SK-N-SH (cell line): ENCODE results near the gene SYT3. TPM values are rescaled to one million over a fixed set of nuclear protein-coding genes. Genes with fewer than 3 reads are reported as not detected.

Source experiments
- CTCF ChIA-PET: fragments of 300-600, 350-600 bp; formaldehyde crosslinking; extraction: SDS; loops from one replicate; lab custom pipeline; 2021; lab: Yijun Ruan, JAX
- POLR2A ChIA-PET: fragments of 350-600 bp; sonication (Branson Sonifier 250); formaldehyde crosslinking; extraction: SDS; loops from one replicate; lab custom pipeline; 2020; ENCODE audit warnings: antibody characterized with exemption, inconsistent platforms; lab: Yijun Ruan, JAX
- DNase-seq: peaks from one replicate; pipeline ENCODE4 v3.0.0; 2012
- H2AFZ ChIP-seq: fragments of 200-600 bp; sonication (generic); 2 replicates; pipeline ENCODE4 v1.8.1; 2016; ENCODE audit warnings: antibody characterized with exemption, mild to moderate bottlenecking, low read depth
- H3F3A ChIP-seq: fragments of 200-600 bp; sonication (generic); replicated peaks from 2 replicates; pipeline ENCODE3; 2016; ENCODE audit warnings: antibody characterized with exemption, mild to moderate bottlenecking; ENCODE audit not compliant: insufficient read depth
- H3K27ac ChIP-seq, 2 experiments: fragments of 200-500 bp in 1 of 2; fragments of 200-600 bp in 1 of 2; sonication (Bioruptor generic) in 1 of 2; sonication (generic), shearing (Covaris generic) in 1 of 2; 2 replicates each; pipeline versions ENCODE4 v1.5.1 to v1.6.1; 2014 to 2016; ENCODE audit warnings: low read depth in 2 of 2, inconsistent platforms in 1 of 2, low read length in 1 of 2, mild to moderate bottlenecking in 1 of 2, mixed read lengths in 1 of 2
- H3K27me3 ChIP-seq: fragments of 200-600 bp; sonication (generic), shearing (Covaris generic); 2 replicates; pipeline ENCODE4 v1.6.1; 2016; ENCODE audit warnings: mixed run types; ENCODE audit not compliant: insufficient read depth
- H3K36me3 ChIP-seq, 2 experiments: fragments of 200-500 bp in 1 of 2; fragments of 200-600 bp in 1 of 2; sonication (Bioruptor generic) in 1 of 2; sonication (generic) in 1 of 2; replicated peaks in 1 of 2; 2 replicates each; pipeline versions ENCODE3 to v1.5.1; 2014 to 2016; ENCODE audit warnings: low read length in 1 of 2, mild to moderate bottlenecking in 1 of 2; ENCODE audit not compliant: insufficient read depth in 2 of 2, control insufficient read depth in 1 of 2
- H3K4me1 ChIP-seq, 2 experiments: fragments of 200-500 bp in 1 of 2; fragments of 200-600 bp in 1 of 2; sonication (Bioruptor generic) in 1 of 2; sonication (generic), shearing (Covaris generic) in 1 of 2; 2 replicates each; pipeline versions ENCODE4 v1.5.1 to v1.6.1; 2014 to 2016; ENCODE audit warnings: low read depth in 1 of 2, low read length in 1 of 2, mixed run types in 1 of 2; ENCODE audit not compliant: insufficient read depth in 2 of 2, control insufficient read depth in 1 of 2
- H3K4me2 ChIP-seq: fragments of 200-600 bp; sonication (generic), shearing (Covaris generic); 2 replicates; pipeline ENCODE4 v1.6.1; 2017; ENCODE audit warnings: mixed run types
- H3K4me3 ChIP-seq, 2 experiments: fragments of 200-500 bp in 1 of 2; fragments of 200-600 bp in 1 of 2; sonication (Bioruptor generic) in 1 of 2; sonication (generic), shearing (Covaris generic) in 1 of 2; 2 replicates each; pipeline versions ENCODE4 v1.5.1 to v1.8.1; 2014 to 2016; ENCODE audit warnings: low read depth in 2 of 2, inconsistent platforms in 1 of 2, low read length in 1 of 2, mild to moderate bottlenecking in 1 of 2, mixed read lengths in 1 of 2, moderate library complexity in 1 of 2
- H3K79me2 ChIP-seq: fragments of 200-600 bp; sonication (generic); 2 replicates; pipeline ENCODE4 v1.8.1; 2017; ENCODE audit warnings: mild to moderate bottlenecking; ENCODE audit not compliant: insufficient read depth
- H3K9ac ChIP-seq: fragments of 200-600 bp; sonication (generic); 2 replicates; pipeline ENCODE4 v1.6.1; 2017; ENCODE audit warnings: mixed run types
- H3K9me2 ChIP-seq: fragments of 200-600 bp; sonication (generic); 2 replicates; pipeline ENCODE4 v1.6.1; 2017; ENCODE audit warnings: mixed run types
- H3K9me3 ChIP-seq: fragments of 200-600 bp; sonication (generic); 2 replicates; pipeline ENCODE4 v1.6.1; 2017; ENCODE audit warnings: mixed run types, mild to moderate bottlenecking, moderate library complexity
- H4K20me1 ChIP-seq: fragments of 200-600 bp; sonication (generic); 2 replicates; pipeline ENCODE4 v1.6.1; 2017; ENCODE audit warnings: mild to moderate bottlenecking, mixed run types; ENCODE audit not compliant: insufficient read depth
- CHD2 ChIP-seq: fragments of 150-350 bp; IDR thresholded peaks from 2 replicates; pipeline ENCODE4 v1.6.1; 2018; ENCODE audit warnings: low read length; ENCODE audit not compliant: partially characterized antibody
- FOSL2 ChIP-seq: IDR thresholded peaks from 2 replicates; pipeline ENCODE4 v1.4.0; 2012; ENCODE audit warnings: low read depth, mild to moderate bottlenecking, moderate library complexity, borderline replicate concordance
- GABPA ChIP-seq: IDR thresholded peaks from 2 replicates; pipeline ENCODE4 v1.4.0; 2012; ENCODE audit warnings: low read depth, mild to moderate bottlenecking
- MEF2A ChIP-seq: IDR thresholded peaks from 2 replicates; pipeline ENCODE4 v1.4.0; 2012; ENCODE audit warnings: low read depth, borderline replicate concordance
- MXI1 ChIP-seq: IDR thresholded peaks from 2 replicates; pipeline ENCODE4 v1.6.1; 2012; ENCODE audit warnings: mild to moderate bottlenecking, low read depth, low read length, improper control_type of control experiment
- NFIC ChIP-seq: IDR thresholded peaks from 2 replicates; pipeline ENCODE4 v1.4.0; 2012; ENCODE audit warnings: borderline replicate concordance
- POLR2AphosphoS5 ChIP-seq: IDR thresholded peaks from 2 replicates; pipeline ENCODE4 v1.6.1; 2012; ENCODE audit warnings: low read depth, low read length
- RAD21 ChIP-seq: IDR thresholded peaks from 2 replicates; pipeline ENCODE4 v1.6.1; 2012; ENCODE audit warnings: mild to moderate bottlenecking, low read length
- RCOR1 ChIP-seq: fragments of 150-350 bp; IDR thresholded peaks from 2 replicates; pipeline ENCODE4 v1.6.1; 2017; ENCODE audit warnings: antibody characterized with exemption, low read length
- RFX5 ChIP-seq: IDR thresholded peaks from 2 replicates; pipeline ENCODE4 v1.6.1; 2012; ENCODE audit warnings: mild to moderate bottlenecking, improper control_type of control experiment, low read length
- RXRA ChIP-seq: IDR thresholded peaks from 2 replicates; pipeline ENCODE4 v1.4.0; 2012; ENCODE audit warnings: low read depth, mild to moderate bottlenecking, borderline replicate concordance
- WGBS: methylation state at CpG from one replicate; pipeline ENCODE4 v1.1.6; 2017; ENCODE audit warnings: low lambda C conversion rate; 5-methylcytosine and 5-hydroxymethylcytosine counted together
- polyA plus RNA-seq, 3 experiments: library from polyadenylated mRNA; depleted of rRNA; stranded (reverse); fragments of >200 nt; gene quantifications; 2 replicates each; pipeline ENCODE4 v1.2.3, GENCODE V29; 2012
- TF ChIP-seq, protein P1 (sequence below): IDR thresholded peaks from 2 replicates; pipeline ENCODE4 v1.4.0; 2012; ENCODE audit warnings: low read depth
- TF ChIP-seq, protein P2 (sequence below): IDR thresholded peaks from 2 replicates; pipeline ENCODE4; 2012
- TF ChIP-seq, protein P3 (sequence below): fragments of 150-350 bp; IDR thresholded peaks from 2 replicates; pipeline ENCODE4 v1.6.1; 2016; ENCODE audit warnings: mild to moderate bottlenecking, low read depth, low read length
- TF ChIP-seq, protein P4 (sequence below): fragments of 200-600 bp; sonication (generic); IDR thresholded peaks from 2 replicates; pipeline ENCODE4 v1.6.1; 2017; ENCODE audit warnings: antibody characterized with exemption, mild to moderate bottlenecking, moderate library complexity
- TF ChIP-seq, protein P5 (sequence below): IDR thresholded peaks from 2 replicates; pipeline ENCODE4 v1.4.0; 2012; ENCODE audit warnings: low read depth, borderline replicate concordance

The SYT3 gene
- polyA plus RNA-seq, 1 of the 3 experiments (the other 2 are of a cell fraction) = 0.94 TPM

DNA sequence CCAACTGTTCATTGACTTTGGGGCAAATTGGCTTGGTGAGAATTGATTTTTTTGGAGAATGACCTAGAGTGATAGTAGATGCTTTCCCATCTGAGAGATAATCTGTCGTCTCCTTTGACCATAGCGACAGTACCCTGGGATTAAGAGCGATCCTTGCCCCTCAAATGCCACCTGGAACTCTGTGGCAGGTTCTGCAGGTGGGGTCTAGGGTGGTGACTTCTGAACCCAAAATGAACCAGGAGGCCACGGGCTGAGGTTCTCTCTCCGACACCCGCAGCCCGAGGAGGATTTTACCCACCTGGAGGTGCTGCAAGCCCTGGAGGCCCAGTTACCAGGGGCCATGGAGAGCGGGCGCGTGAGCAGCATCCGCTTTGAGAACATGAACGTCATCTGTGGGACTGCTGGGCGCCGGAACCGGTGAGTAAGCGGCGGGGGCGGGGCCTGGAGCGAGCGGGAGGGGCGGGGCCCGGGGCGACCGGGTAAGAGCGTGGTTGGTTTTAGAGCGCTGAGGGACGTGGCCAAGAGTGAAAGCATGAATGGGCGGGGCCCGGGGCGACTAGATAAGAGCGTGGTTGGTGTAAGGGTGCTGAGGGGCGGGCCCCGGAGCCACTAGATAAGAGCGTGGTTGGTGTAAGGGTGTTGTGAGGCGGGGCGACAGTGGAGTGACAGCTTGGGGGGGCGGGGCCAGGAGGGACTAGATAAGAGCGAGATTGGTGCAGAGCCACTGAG is 18.2 kb upstream of the SYT3 start:
- ChIA-PET POLR2A (no interaction called here), CTCF (interaction anchor here (1.0 kb wide), 1 partner anchor 60 kb away, joined by 4 read pairs; no protein-coding TSS in a partner anchor)
- Histone ChIP-seq H3K9ac (peak overlapping the region; percentile 60), H3F3A (peaks cover 7% of the 10 kb centered on the region), H3K79me2 (no peaks in the 10 kb centered on the region), H2AFZ (peak overlapping the region; percentile 93), H3K27me3 (no peaks in the 10 kb centered on the region), H3K36me3 (no peaks in the 10 kb centered on the region), H3K4me2 (peak overlapping the region; percentile 99), H3K9me2 (no peaks in the 10 kb centered on the region), H3K27ac (peak overlapping the region; percentile 81 to 88), H3K9me3 (no peaks in the 10 kb centered on the region), H4K20me1 (no peaks in the 10 kb centered on the region), H3K4me3 (peak overlapping the region; percentile 62 to 87), H3K4me1 (peaks cover 0 to 15% of the 10 kb centered on the region in 2 experiments; a peak in 2 of 4 replicates)
- TF ChIP-seq NFIC = no peak
- TF ChIP-seq GABPA = peak; percentile 59
- no peak for TF ChIP-seq RAD21
- TF ChIP-seq, protein P1, sequence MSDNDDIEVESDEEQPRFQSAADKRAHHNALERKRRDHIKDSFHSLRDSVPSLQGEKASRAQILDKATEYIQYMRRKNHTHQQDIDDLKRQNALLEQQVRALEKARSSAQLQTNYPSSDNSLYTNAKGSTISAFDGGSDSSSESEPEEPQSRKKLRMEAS = peak; percentile 84
- TF ChIP-seq RCOR1 = no peak
- TF ChIP-seq, protein P2, sequence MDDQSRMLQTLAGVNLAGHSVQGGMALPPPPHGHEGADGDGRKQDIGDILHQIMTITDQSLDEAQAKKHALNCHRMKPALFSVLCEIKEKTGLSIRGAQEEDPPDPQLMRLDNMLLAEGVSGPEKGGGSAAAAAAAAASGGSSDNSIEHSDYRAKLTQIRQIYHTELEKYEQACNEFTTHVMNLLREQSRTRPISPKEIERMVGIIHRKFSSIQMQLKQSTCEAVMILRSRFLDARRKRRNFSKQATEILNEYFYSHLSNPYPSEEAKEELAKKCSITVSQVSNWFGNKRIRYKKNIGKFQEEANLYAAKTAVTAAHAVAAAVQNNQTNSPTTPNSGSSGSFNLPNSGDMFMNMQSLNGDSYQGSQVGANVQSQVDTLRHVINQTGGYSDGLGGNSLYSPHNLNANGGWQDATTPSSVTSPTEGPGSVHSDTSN = peak; percentile 98
- peak; percentile 28; the same call in 1 of the 2 replicates for TF ChIP-seq MXI1
- peak; percentile 43 for TF ChIP-seq RFX5
- peak; percentile 83 for TF ChIP-seq POLR2AphosphoS5
- TF ChIP-seq MEF2A = no peak
- TF ChIP-seq FOSL2 = peak; percentile 56; the same call in 1 of the 2 replicates
- TF ChIP-seq, protein P3, sequence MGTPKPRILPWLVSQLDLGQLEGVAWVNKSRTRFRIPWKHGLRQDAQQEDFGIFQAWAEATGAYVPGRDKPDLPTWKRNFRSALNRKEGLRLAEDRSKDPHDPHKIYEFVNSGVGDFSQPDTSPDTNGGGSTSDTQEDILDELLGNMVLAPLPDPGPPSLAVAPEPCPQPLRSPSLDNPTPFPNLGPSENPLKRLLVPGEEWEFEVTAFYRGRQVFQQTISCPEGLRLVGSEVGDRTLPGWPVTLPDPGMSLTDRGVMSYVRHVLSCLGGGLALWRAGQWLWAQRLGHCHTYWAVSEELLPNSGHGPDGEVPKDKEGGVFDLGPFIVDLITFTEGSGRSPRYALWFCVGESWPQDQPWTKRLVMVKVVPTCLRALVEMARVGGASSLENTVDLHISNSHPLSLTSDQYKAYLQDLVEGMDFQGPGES = peak; percentile 43
- TF ChIP-seq CHD2 = peak; percentile 74
- peak; percentile 94 for DNase-seq
- WGBS = 1% methylated on average over 32 of the region's 38 CpGs

DNA sequence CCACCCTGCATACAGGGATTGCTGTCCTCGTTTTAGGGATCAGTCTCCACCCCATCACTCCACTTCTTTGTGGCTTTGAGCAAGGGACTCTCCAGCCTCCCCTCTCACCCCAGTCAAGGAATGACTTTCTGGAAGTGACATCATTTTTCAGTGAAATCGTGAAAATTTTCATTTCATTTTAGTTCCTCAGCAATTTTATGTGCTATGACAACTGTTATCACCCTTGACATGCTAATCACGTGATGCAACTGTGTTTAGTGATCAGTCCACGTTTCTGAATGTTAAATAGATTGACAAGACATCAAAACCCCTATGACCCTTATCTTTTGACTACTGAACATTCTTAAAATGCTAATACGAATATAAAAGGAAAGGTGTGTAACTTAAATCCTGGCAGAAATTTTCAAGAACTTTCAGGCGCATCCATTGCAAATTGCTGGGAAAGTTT is 17.6 kb upstream of the SYT3 start:
- 34% methylated on average over 6 of the region's 6 CpGs for WGBS
- ChIA-PET CTCF (interaction anchor here (0.5 kb wide), 1 partner anchor 49 kb away, joined by 4 read pairs; no protein-coding TSS in a partner anchor), POLR2A (no interaction called here)
- Histone ChIP-seq H3F3A (peaks cover 7% of the 10 kb centered on the region), H3K9ac (peak overlapping the region; percentile 60; the same call in 1 of the 2 replicates), H3K4me2 (peak overlapping the region; percentile 87; the same call in 1 of the 2 replicates), H3K4me3 (peak overlapping the region; percentile 60 to 69), H3K4me1 (peaks cover 0 to 15% of the 10 kb centered on the region in 2 experiments; a peak in 2 of 4 replicates), H4K20me1 (no peaks in the 10 kb centered on the region), H3K27me3 (no peaks in the 10 kb centered on the region), H3K79me2 (no peaks in the 10 kb centered on the region), H3K9me2 (no peaks in the 10 kb centered on the region), H3K27ac (peak overlapping the region; percentile 80 to 81; a peak in 3 of 4 replicates)
- DNase-seq = no peak
- TF ChIP-seq, protein P4, sequence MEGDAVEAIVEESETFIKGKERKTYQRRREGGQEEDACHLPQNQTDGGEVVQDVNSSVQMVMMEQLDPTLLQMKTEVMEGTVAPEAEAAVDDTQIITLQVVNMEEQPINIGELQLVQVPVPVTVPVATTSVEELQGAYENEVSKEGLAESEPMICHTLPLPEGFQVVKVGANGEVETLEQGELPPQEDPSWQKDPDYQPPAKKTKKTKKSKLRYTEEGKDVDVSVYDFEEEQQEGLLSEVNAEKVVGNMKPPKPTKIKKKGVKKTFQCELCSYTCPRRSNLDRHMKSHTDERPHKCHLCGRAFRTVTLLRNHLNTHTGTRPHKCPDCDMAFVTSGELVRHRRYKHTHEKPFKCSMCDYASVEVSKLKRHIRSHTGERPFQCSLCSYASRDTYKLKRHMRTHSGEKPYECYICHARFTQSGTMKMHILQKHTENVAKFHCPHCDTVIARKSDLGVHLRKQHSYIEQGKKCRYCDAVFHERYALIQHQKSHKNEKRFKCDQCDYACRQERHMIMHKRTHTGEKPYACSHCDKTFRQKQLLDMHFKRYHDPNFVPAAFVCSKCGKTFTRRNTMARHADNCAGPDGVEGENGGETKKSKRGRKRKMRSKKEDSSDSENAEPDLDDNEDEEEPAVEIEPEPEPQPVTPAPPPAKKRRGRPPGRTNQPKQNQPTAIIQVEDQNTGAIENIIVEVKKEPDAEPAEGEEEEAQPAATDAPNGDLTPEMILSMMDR = no peak
- TF ChIP-seq RCOR1 = no peak
- TF ChIP-seq, protein P5, sequence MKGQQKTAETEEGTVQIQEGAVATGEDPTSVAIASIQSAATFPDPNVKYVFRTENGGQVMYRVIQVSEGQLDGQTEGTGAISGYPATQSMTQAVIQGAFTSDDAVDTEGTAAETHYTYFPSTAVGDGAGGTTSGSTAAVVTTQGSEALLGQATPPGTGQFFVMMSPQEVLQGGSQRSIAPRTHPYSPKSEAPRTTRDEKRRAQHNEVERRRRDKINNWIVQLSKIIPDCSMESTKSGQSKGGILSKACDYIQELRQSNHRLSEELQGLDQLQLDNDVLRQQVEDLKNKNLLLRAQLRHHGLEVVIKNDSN = no peak
- no peak for TF ChIP-seq MEF2A
- no peak for TF ChIP-seq RXRA
- TF ChIP-seq, all 33 proteins: peak for 0
- Histone ChIP-seq H3K9me3 (no peaks in the 10 kb centered on the region), H2AFZ (peak overlapping the region; percentile 93; the same call in 1 of the 2 replicates), H3K36me3 (no peaks in the 10 kb centered on the region)
